NCI-H2081 (cell line): ENCODE data around the gene ZNF701.
"Not testable (repeated sequence)": the region's sequence is repeated elsewhere in the genome, so short reads cannot be mapped to it uniquely, and the experiment has no call there.

ENCODE experiments used
- DNase-seq, 2 experiments: peaks; one replicate each; lab custom pipeline; 2025; lab: John Stamatoyannopoulos, UW

The ZNF701 gene

GRCh38 chr19:52570000-52570861, at the start of gene ZNF701:
Gene ZNF701 (plus strand): TSS chr19:52570287. CDS start chr19:52574148, 3,861 bp downstream.
- peak; percentile 86 to 93 for DNase-seq

DNA sequence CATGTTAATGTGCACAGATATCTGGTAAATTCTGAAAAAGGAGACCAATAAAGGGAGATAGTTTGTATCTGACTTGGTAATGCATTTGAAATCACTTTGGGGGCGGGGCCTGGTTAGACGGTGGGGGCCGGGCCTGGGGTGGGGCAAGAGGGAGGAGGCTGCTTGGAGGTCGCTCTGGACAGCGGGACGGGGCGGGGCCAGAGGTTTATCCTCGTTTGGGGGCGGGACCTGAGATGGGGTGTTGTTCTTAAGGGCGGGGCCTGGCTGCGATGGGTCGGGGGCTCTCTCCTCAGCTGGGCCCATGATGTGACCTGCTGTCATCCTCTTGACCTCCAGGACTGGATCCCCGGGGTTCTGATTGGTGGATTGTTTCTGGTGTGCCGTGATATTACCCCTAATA, 47.5 kb upstream of the ZNF701 start:
- no peak for DNase-seq

GRCh38 chr19:52524086-52524485, 46.0 kb upstream of the ZNF701 start:
- no peak for DNase-seq

DNA sequence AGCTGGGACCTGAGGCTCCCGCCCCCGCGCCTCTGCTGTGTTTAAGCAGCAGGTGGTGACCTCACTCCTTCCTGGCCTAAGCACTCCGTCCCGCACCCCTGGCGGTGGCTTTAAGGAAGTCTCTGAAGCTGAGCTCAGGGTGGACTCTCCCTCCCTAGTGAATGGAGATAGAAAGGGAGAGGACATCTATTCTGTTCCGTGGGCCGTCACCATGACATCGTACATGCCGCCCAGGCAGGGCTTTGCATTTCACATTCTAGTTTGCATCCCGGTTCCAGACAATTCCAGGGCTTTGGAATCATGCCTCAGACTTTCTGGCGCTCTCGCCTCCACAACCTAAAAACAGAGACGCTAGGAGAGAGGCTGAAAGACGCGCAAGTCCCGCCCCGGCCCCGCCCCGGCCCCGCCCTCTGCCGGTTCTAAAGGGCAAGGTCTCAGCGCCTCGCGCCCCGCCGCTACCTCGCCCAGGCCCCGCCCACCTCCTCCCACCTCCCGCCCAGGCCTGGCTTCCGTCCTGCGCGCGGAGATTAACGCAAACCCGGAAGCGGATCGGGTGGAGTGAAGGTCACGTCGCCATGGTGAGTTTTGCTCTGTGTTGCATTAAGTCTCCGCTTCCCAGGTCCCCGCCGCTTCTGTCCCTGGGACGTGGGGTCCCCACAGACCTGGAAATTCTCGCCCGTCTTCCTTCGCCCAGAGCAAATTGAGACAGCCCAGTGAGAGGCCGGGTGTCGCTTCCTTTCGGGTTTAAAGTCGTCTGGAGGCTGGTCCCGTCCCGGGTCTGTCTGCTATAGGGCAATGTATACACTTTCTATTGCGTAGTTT, 42.7 kb upstream of the ZNF701 start, which contains the start of gene ZNF808:
Gene ZNF808 (plus strand): TSS at position 535 of the 822 bp plus-strand sequence. CDS start 15,617 bp downstream, outside the sequence.
- peak; percentile 86 to 89 for DNase-seq

GRCh38 chr19:52527956-52528351, 42.1 kb upstream of the ZNF701 start:
- no peak for DNase-seq

DNA sequence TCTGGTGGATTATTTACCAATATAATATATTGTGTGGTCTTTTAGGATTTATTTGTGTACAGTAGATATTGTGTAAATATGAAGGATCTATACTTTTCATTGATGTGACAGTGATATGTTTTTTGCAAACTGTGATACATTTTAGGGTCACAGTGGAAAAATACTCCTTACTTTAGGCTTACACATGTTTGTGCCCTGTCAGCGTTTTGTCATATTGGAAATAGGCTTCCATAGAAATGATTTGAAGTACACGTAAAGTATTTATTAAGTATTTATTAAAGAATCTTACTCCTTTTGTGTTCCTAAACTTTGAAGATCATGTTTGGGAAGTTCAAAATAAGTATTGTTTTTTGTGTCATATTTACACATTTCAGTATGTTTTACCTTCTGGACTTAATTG, 37.6 kb upstream of the ZNF701 start:
- no peak for DNase-seq

DNA sequence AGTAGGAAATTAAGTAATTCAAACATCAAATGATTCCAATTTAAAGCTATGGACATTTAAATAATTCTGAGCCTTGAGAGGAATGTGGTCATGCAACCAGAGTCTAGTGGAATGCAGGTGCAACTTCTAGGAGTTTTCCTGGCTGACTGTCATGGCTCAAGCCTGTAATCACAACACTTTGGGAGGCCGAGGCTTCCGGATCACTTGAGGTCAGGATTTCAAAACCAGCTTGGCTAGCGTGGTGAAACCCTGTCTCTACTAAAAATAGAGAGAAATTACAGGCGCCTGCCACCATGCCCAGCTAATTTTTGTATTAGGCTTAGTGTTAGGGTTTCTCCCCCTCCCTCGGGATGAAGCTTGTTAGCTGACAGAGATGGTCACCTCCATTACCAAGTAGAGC, 36.2 kb upstream of the ZNF701 start:
- no peak for DNase-seq

- DNase-seq = not testable (repeated sequence)
These were observed 34.7 kb upstream of the ZNF701 start for GRCh38 chr19:52535385-52535770.

DNA sequence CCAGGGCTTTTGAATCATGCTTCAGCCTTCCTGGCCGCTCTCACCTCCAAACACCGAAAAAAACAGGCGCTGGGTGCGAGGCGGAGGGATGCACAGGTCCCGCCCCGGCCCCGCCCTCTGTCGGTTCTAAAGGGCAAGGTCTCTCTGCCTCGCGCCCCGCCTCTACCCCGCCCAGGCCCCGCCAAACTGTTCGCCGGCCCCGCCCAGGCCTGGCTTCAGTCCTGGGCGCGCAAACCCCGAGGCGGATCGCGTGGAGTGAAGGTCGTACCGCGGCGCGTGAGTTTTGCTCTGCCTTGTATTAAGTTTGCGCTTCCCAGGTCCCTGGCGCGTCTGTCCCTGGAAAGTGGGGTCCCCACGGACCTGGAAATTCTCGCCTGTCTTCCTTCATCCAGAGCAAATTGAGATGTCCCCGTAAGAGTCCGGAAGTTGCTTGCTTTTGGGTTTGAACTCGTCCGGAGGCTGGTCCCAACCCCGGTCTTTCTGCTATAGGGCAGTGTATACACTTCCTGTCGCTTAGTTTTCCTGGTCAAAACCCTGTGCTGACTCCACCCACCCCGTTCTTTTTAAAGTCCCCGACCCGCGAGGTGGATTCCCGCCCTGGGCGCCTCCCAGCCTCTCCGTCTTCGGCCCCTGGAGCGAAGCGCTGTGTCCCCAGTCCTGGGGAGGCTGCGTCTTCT, 34.2 kb upstream of the ZNF701 start:
- DNase-seq = no peak

DNA sequence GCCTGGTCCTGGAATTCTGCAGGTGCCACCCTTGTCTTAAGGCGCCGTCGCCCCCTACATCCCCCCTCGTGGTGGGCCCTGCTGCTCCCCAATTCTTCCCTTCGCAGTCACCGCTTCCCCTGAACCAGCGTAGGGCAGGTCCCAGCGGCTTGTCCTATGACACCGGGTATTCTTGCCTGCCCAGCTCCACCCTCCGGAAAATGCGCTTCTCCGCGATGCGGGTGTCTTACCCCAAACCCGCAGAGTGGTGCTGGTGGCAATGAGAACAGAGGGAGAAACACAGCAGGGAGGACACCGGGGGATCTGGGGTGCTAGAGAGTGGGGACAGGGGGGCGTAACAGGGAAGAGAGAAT, 33.7 kb upstream of the ZNF701 start:
- no peak for DNase-seq

DNA sequence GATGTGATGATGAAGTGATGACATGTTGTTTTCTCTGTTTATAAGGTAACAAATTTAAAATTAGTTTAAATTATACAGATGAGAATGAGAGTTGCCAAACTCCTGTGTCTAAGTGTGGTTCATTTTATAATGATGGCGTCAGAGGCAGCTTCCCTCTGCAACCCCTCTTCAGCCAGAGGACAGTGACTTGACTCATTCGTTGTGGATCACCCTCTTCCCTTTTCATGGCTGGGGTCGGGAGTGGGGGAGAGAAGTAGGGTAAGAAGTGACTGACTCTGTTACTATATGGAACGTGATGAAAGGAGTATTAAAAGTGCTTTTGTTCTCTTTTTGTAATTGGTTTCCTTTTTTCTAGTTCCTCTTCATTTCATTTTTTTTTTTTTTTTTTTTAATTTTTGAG, 31.3 kb upstream of the ZNF701 start:
- not testable (repeated sequence) for DNase-seq

- not testable (repeated sequence) for DNase-seq
These were observed 28.9 kb upstream of the ZNF701 start for GRCh38 chr19:52541176-52541575.

DNA sequence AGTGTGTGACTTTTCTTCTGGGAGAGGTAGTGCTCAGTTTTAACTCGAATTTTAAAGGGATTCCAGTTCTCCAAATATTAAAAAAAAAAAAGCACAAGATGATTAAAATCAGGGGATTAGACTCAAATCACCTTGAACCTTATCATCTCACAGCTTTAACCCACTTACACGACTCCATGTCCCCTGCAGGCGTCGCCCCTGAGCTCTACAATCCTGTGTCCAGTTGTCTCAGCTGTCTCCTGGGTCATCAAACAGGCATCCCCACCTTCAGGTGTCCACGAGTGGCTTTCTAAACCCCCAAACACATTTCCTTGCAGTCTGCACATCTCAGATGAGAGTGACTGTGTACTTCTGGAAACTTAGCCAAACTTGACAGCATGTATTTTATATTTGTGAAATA, 28.5 kb upstream of the ZNF701 start:
- DNase-seq = no peak

- not testable (repeated sequence) for DNase-seq
These were observed 27.5 kb upstream of the ZNF701 start for GRCh38 chr19:52542541-52542940.

DNA sequence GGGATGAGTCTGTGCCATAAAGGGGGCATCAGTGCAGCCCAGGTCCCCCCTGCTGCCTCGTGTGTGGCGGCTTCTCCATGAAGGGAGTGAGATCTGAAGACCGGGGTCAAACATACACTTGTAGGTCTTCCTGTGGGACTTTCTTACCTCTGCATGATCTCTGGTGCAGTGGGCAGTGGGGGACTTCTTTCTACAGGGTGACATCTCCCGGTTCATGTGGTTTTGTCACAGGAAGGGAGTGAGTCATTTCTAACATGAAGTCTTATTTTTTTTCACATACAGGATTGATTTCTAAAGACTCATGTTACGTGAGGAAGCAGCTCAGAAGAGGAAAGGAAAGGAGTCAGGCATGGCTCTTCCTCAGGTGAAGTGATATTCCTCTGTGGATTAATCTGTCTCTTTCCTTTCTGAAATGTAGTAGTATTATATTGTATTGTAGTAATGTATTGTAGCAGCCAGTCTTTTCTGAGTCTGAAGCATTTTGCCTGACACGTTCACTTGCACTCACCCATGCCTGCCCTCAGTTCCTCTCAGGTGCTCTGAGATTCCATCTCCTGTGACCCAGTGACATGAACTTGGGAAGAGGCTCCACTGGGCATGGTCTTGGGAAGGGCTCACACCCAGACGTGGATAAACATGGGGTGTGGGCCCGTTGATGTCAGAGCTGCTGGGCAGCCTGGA, 27.0 kb upstream of the ZNF701 start:
- DNase-seq = no peak

GRCh38 chr19:52554216-52554971, 15.7 kb upstream of the ZNF701 start:
- no peak for DNase-seq

DNA sequence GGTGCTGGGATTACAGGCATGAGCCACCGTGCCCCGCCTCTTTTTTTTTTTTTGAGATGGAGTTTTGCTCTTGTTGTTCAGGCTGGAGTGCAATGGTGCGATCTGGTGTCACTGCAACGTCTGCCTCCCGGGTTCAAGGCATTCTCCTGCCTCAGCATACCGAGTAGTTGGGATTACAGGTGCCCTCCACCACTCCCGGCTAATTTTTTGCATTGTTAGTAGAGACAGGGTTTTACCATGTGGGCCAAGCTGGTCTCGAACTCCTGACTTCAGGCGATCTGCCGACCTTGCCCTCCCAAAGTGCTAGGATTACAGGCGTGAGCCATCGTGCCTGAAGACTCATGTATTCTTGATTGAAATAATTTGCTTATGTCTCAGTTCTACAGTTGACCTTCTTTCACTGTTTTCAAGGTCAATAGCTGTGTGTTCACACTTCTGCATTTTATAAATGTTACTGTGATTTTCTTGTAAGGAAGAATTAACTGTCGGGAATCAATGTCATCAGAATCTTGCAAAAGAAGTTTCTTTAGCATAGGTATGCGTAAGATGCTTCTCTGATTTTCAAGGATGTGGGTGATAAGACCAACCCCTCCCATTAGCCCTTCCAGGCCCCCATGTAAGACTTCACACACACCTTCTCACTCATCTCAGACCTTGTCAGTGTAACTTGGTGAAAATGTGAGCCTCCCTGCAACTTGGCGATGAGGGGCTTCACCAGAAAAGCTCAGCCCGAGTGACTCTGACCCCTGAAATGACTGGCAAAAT, 12.7 kb upstream of the ZNF701 start:
- no peak for DNase-seq

DNA sequence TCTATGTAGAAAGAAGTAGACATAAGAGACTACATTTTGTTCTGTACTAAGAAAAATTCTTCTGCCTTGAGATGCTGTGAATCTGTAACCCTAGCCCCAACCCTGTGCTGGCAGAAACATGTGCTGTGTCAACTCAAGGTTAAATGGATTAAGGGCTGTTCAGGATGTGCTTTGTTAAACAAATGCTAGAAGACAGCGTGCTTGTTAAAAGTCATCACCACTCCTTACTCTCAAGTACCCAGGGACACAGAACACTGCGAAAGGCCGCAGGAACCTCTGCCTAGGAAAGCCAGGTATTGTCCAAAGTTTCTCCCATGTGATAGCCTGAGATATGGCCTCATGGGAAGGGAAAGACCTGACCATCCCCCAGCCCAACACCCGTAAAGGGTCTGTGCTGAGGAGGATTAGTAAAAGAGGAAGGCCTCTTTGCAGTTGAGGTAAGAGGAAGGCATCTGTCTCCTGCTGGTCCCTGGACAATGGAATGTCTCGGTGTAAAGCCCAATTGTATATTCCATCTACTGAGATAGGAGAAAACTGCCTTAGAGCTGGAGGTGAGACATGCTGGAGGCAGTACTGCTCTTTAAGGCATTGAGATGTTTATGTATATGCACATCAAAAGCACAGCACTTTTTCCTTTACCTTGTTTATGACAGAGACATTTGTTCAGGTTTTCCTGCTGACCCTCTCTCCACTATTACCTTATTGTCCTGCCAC, 11.2 kb upstream of the ZNF701 start:
- not testable (repeated sequence) for DNase-seq

- not testable (repeated sequence) for DNase-seq
These were observed 8.5 kb upstream of the ZNF701 start for GRCh38 chr19:52561611-52562010.

DNA sequence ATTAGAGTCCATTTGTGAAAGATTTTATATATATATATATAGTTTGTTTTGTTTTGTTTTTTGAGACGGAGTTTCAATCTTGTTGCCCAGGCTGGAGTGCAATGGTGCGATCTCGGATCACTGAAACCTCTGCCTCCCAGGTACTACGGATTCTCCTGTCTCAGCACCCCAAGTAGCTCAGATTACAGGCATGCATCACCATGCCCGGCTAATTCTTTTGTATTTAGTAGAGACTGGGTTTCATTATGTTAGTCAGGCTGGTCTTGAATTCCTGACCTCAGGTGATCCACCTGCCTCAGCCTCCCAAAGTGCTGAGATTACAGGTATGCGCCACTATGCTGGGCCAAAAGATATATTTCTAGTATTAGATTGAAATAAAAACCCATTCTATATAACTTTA, 4.0 kb upstream of the ZNF701 start:
- no peak for DNase-seq
